Measurements from ENCODE around the gene SLCO3A1.

Gene SLCO3A1

GRCh38 chr15:92100751-92101150 is 247.2 kb downstream of the SLCO3A1 start:
- DNase-seq (ENCODE audit: low read depth in 2 of 2): no peak

DNA sequence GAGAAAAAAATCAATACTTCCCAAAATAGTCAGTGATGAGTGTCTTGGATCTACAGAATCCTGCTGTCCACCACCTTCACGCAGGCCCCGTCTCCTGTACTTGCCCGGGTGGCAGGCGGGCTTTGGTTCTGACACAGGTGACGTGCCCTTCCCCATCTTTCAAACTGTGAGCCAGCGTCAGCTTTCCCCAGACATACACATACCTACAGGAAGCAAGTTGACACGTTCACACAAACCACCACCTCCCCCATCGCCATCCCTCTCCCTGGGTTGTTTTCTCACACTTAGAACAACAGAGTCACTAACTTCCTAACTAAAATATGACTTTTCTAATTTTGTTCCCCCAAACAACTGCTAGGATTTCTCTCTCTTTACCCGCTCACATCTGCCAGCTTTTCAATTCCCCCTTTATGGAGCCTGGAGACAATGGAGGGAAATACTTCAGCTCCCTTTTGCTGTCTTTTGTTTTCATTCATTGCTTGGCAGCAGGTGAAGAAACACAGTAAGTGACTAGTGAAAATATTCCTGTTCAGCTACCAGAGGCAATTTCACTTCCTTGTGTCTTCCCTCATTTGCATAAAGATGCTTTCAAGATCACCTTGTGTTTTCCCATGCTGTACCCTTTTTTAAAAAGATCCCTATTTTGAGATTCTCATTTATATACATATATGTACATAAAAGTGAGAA is 248.3 kb downstream of the SLCO3A1 start:
- no peak for DNase-seq (ENCODE audit: low read depth in 2 of 2)

DNA sequence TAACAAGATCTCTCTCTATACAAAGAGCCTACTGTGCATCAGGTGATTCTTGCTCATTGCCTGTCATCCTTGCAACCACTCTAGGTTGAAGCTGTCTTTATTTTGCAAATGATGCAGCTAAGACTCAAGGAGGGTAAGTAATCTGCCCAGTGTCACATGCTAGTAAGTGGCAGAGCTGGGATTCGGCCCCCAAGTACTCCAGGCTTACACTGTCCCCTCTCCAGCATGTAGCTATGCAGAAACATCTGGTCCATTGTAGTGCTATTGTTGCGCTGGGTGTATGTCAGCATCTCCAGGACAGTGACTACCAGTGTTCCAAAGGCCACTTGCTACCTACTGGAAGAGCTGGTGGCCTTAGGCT is 248.9 kb downstream of the SLCO3A1 start:
- DNase-seq (ENCODE audit: low read depth in 2 of 2): no peak

- DNase-seq (ENCODE audit: low read depth in 2 of 2): no peak
Observed at GRCh38 chr15:92104072-92104471, 250.6 kb downstream of the SLCO3A1 start.

- no peak for DNase-seq (ENCODE audit: low read depth in 2 of 2)
Observed at GRCh38 chr15:92105611-92106010, 252.1 kb downstream of the SLCO3A1 start.

DNA sequence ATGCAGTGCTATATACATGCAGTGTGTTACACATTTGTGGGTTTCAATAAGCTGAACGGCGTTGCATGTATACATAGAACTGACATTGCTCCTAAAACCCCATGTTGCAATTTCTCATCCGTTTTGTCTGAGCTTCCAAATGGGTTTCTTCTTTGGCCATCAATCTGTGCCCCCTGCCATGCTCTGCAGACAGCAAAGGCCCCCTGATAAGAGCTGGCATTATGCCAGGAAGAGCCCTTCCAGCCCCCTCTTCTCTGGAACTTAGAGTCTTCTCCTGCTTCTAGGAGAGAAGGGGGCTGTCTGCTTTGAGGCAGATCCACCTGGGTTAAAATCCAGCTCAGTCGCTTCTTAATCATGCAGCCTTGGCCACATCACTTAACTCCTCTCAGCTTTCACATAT is 254.0 kb downstream of the SLCO3A1 start:
- no peak for DNase-seq (ENCODE audit: low read depth in 2 of 2)

DNA sequence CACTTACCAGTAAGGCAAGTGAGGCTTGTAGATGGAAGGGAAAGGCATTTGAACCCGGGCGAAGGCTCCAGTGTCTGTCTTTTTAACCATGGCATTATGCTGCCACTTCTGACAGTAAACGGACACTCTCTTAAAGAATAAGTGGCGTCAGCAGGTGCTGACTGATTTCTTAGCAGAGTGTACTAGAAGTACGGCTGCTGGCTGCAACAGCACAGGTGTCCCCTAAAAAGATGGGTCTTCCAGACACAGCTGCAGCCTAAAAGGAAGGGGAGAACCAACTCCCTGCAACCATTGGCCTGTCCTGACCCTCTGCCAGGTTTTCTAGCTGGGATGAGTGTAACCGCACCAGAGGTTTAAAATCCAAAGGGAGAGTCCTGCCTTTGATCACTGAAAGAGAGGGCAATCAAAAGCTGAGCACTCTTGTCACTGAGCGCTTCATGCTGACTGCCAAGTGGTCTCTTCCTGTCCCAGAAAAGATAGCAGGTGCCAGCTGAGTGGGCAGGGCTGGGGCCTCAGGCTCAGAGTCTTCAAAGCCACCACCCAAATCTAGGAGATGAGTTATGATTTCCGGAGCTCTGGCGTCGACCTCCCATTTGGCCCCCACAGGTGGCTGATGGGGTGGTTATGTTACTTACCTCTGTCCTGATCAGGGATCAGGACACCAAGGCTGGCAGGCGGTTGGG is 255.8 kb downstream of the SLCO3A1 start:
- no peak for DNase-seq (ENCODE audit: low read depth in 2 of 2)

GRCh38 chr15:92111291-92111690 is 257.8 kb downstream of the SLCO3A1 start:
- DNase-seq (ENCODE audit: low read depth in 2 of 2): no peak

DNA sequence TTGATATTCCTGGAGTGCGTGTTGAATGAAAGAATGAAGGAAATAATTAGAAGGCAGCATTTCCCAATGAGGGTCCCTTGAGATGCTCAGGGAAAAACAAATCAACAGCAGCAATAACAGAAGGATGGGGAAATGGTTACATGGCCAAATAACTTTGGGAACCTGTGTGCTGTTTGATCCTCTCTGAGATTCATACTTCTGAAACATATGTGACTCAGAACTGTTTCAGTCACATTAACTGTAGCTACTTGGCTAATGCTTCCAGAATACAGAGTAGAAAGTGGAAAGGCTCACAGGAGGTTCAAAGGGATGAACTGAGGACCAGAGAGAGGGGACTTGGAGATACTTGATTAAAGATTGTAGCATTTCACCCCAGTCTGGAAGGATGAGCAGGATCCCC is 258.2 kb downstream of the SLCO3A1 start:
- DNase-seq (ENCODE audit: low read depth in 2 of 2): no peak

GRCh38 chr15:92112180-92112579 is 258.7 kb downstream of the SLCO3A1 start:
- peak in 1 of 2 experiments; percentile 12 for DNase-seq (ENCODE audit: low read depth in 2 of 2)

DNA sequence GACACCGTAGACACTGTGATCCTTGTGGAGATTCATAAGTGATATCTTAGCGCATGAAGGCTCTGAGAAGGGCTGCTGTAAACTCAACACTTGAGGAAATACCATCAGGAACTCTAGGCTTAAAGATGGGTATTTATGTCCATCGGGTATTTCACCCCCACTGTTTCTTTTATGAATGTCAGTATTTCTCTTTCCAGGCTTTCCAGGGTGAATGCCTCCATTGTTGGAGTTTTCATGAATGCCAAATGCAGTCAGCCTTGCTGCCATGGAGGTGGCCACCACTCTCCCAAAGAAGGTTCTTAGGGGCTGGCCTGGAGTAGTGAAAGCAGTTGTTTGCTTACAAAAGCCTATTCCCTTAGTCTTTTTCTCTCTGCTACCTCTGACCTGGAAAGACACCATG is 259.2 kb downstream of the SLCO3A1 start:
- DNase-seq (ENCODE audit: low read depth in 2 of 2): no peak

- no peak for DNase-seq (ENCODE audit: low read depth in 2 of 2)
Observed at GRCh38 chr15:92113832-92114231, 260.3 kb downstream of the SLCO3A1 start.

DNA sequence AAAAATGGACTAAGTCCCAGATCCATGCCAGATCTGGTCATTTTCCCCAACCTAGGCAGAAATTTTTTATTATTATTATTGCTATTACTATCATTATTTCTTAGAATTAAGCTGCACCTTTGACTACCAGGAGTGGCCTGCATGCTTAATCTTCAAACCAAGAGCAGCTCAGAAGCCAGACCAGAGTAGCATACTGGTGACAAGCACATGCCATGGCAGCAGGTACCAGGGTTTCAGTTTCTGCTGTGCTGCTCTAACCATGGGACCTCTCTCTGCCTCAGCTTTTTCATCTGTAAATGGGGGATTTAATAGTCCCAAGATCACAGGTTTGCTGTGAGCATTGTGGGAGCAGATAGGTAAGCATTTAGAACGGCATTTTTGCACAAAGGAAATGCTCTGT is 262.3 kb downstream of the SLCO3A1 start:
- DNase-seq (ENCODE audit: low read depth in 2 of 2): no peak

DNA sequence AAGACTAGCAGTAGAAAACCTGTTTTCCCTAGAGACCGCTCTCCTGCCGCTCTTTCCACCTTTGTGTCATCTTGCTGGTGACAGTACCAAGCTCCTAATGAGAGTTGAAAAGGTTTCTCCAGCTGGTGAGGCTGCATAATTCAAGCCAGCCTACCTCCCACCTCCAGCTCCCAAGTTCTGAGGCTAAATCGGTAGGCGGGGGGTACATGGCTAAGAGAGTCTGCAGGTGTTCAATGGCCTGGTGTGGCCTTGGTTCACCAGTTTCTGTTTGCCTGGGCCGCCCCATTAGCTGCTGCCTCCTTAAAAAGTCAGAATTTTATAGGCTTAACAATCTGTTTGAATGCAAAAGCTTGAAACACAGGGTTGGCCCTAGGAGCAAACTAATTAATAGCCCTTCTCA is 262.8 kb downstream of the SLCO3A1 start:
- DNase-seq (ENCODE audit: low read depth in 2 of 2): no peak

DNA sequence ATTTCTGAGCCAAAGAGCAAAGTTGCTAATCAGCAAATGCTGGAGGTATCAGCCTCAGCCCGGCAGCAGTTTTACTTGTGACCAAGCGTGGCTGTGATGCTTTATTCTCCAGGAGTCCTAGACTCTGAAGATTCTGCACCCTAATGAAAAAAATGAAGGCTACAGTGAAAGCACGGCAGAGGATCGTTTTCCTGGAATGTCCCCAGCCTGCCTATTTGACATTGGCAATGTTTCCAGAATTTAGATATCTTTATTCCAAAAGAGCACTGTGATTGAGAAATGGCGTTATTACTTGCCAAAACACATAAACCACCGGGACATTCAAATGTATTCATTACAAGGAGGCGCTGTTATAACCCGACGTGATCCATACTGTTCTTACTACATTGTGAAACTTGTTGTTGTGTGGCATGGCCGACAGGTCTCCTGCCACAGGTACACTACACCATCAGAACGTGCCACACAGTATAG is 263.8 kb downstream of the SLCO3A1 start:
- DNase-seq (ENCODE audit: low read depth in 2 of 2): no peak

GRCh38 chr15:92118162-92118935 is 264.8 kb downstream of the SLCO3A1 start:
- DNase-seq (ENCODE audit: low read depth in 2 of 2): no peak

DNA sequence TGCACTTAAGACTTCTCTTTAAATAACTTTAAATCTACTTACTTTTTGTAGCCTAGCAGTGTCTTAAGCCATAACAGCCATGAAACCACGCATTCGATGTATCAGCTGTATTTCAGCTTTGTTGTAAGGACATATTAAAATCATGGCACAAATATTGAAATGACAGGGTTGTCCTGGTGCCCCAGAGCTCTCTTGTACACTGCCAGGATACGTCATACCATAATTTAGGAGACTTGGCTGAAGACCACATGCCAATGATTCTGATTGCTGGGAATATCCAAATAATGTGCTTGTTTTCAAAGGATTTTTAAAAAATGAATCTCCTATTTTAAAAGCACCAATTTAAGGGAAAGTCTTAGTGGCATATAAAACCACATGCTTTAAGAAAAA is 265.4 kb downstream of the SLCO3A1 start:
- DNase-seq (ENCODE audit: low read depth in 2 of 2): no peak

- DNase-seq (ENCODE audit: low read depth in 2 of 2): no peak
Observed at GRCh38 chr15:92120094-92120795, 266.7 kb downstream of the SLCO3A1 start.

DNA sequence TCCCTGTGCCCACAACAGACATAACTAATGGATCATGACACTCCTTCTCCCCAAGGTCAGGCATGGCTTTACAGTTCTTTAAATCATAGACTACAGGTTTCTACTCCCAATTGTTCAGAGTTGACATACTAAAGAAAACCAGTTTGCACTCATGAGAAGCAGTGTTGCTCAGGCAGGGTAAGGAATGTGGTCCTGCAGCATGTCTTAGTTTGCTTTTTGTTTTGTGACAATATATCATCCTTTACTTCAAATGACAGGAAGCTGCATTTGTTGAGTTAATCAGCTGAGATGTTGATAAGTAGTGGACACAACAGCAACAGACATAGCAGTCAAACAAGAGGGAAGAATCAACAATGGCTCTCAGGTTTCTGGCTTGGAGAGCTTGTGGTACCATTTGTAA is 267.5 kb downstream of the SLCO3A1 start:
- DNase-seq (ENCODE audit: low read depth in 2 of 2): no peak

DNA sequence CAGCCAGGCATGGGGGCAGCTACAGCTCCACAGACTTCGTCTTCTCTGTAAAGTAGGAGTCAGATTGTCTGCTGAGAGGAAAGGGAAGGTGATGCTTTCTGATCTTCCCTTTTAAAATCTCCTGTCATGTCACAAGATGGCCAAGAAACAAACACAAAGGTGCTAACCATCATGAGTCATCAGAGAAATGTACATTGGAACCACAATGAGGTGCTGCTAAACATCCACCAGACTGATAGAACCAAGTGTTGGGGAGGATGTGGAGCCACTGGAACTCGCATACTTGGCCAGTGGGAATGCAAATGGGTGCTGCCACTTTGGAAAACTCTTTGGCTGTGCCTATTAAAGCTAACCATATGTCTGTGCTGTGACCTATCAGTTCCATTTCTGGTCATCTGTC is 268.8 kb downstream of the SLCO3A1 start:
- no peak for DNase-seq (ENCODE audit: low read depth in 2 of 2)

GRCh38 chr15:92123962-92124656 is 270.6 kb downstream of the SLCO3A1 start:
- no peak for DNase-seq (ENCODE audit: low read depth in 2 of 2)

DNA sequence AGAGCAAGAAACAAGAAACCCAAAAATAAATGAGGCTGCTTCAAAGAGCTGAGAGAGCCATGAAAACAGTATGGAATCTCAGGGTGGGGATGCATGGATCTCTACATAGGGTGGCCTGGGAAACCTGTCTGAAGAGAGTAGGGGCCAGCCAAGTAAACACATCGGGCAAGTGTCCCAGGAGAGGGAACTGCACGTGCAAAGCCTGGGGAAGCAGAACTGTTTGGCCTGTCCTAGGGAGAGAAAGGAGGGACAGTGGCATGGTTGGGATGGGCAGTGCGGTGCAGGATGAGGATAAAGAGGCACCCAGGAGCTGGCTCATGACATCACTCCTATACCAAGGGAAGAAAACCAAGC is 271.1 kb downstream of the SLCO3A1 start:
- no peak for DNase-seq (ENCODE audit: low read depth in 2 of 2)

All from fibroblast of skin of left biceps (primary cell).